Fibroblast of skin of abdomen (primary cell): ENCODE measurements around the gene DNAJB8.

Experiments used
- DNase-seq: peaks from one replicate; pipeline ENCODE4 v3.0.0-alpha.2; 2013

The DNAJB8 gene

GRCh38 chr3:128493570-128494366 is 27.1 kb upstream of the DNAJB8 start:
- no peak for DNase-seq

GRCh38 chr3:128492671-128493569 is 26.2 kb upstream of the DNAJB8 start, which contains the start of gene GATA2:
GATA2 (minus strand) TSS chr3:128493201; CDS start chr3:128487031, 6,170 bp downstream.
- DNase-seq = no peak

GRCh38 chr3:128491941-128492670 is 25.4 kb upstream of the DNAJB8 start:
- DNase-seq = no peak

GRCh38 chr3:128491691-128491940 is 24.9 kb upstream of the DNAJB8 start:
- no peak for DNase-seq

- no peak for DNase-seq
Measured at GRCh38 chr3:128490915-128491690, 24.4 kb upstream of the DNAJB8 start.

- DNase-seq = no peak
Measured at GRCh38 chr3:128490650-128490914, 23.9 kb upstream of the DNAJB8 start.

GRCh38 chr3:128489927-128490649 is 23.4 kb upstream of the DNAJB8 start:
- DNase-seq = peak; percentile 28

- no peak for DNase-seq
Measured at GRCh38 chr3:128489674-128489926, 22.9 kb upstream of the DNAJB8 start.

GRCh38 chr3:128488991-128489673 is 22.4 kb upstream of the DNAJB8 start:
- DNase-seq = peak; percentile 43

- DNase-seq = no peak
Measured at GRCh38 chr3:128488636-128488990, 21.9 kb upstream of the DNAJB8 start.

- DNase-seq = peak; percentile 85
Measured at GRCh38 chr3:128487813-128488635, 21.3 kb upstream of the DNAJB8 start.

- no peak for DNase-seq
Measured at GRCh38 chr3:128487538-128487812, 20.8 kb upstream of the DNAJB8 start.

GRCh38 chr3:128486681-128487537 is 20.2 kb upstream of the DNAJB8 start:
- peak; percentile 32 for DNase-seq

GRCh38 chr3:128486205-128486628 is 19.5 kb upstream of the DNAJB8 start:
- DNase-seq = no peak

- no peak for DNase-seq
Measured at GRCh38 chr3:128485282-128486204, 18.9 kb upstream of the DNAJB8 start.

GRCh38 chr3:128484404-128485281 is 18.0 kb upstream of the DNAJB8 start:
- no peak for DNase-seq

GRCh38 chr3:128483657-128484403 is 17.1 kb upstream of the DNAJB8 start:
- no peak for DNase-seq
